Activated T-helper 1 cell treated with Interleukin-2 at 50 U/mL for 16 hours (primary cell): ENCODE data around the gene FILIP1.

Experiments used
- DNase-seq: peaks from one replicate; pipeline ENCODE4 v3.0.0-alpha.2; 2020; ENCODE audit warnings: low read depth

FILIP1 gene

DNA sequence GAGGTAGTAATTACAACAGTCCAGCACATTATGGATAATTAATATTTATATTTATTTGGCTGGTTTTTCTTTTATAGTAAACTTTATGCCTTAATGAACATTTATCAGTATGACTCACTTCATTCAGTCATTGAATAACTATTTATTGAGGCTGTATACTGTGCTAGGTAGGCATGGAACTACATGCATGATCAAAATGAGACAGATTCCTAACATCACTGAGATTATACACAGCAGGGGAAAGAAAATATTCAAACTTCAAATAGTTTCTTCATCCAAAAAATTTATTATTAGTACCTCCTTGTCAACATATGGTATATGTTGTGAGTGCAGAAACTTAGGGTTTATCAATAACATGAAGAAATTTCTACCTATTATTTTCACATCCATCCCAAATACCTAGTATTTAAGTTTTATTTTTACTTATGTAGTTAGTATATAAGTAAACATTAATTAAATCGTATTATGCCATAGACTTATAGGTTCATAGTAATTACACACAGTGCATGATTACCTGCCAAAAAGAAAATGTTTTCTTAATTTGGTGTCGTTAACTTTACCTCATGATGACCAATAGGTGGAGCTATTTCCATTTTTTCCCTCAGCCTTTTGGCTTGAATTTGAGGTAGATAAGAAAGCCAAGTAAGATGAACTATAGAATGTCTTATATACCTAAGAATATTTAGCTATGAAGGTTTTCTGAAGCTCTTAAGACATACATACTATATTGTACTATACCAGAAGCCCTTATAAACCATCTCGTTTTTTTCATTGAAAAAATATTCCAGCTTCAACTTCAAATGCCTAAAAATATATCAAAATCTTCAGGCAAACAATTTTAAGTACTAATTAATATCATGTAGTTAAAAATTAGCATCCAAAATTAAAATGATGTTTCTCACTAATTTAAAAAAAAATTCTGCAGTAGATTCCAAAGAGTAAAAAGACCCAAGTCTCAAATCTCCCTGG lies 196.5 kb downstream of the FILIP1 start:
- no peak for DNase-seq

DNA sequence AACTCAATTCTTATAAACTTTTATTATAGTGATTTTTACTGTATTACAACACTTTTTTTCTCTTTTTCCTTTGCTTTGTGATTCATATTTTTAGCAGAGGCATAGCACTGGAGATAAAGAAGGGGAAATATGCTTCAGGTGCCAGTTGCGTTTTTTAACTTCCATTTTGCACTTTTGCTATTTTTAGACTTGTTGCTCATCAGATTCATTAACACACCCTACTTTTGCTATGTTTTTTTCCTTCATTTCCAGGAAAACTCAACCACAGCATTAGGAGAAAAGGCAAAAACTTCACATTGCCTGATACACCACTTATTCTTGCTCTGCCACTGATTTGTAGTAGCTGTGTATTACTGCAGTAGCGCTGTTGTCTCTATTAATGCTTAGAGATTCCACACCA lies 201.0 kb downstream of the FILIP1 start:
- no peak for DNase-seq

- DNase-seq = no peak
These were observed 201.9 kb downstream of the FILIP1 start for GRCh38 chr6:75291744-75292143.

- DNase-seq = no peak
These were observed 202.3 kb downstream of the FILIP1 start for GRCh38 chr6:75291331-75291730.

- no peak for DNase-seq
These were observed 203.3 kb downstream of the FILIP1 start for GRCh38 chr6:75290136-75290945.

- DNase-seq = no peak
These were observed 205.6 kb downstream of the FILIP1 start for GRCh38 chr6:75288023-75288422.

- DNase-seq = no peak
These were observed 206.2 kb downstream of the FILIP1 start for GRCh38 chr6:75287424-75287823.

DNA sequence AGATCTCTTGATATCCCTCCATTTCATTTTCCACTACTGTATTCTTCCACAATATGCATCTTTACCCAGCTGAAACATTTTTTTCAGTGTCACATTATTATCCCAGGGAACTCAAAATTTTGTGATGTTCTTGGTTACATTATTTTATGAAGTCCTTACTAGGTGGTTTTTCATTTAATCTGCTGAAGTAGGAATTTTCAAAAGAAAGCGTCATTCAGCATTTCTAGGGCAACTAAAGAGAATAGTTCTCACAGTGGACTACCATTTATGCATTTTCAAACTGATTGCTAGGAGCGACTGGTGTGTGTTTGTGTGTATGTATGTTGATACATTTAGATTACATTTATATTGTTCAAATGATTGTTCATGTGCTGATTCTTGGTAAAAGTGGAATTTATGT lies 206.6 kb downstream of the FILIP1 start:
- no peak for DNase-seq

GRCh38 chr6:75285283-75285639 lies 208.3 kb downstream of the FILIP1 start:
- no peak for DNase-seq

- peak; percentile 94 for DNase-seq
These were observed 208.8 kb downstream of the FILIP1 start, which contains the start of gene TMEM30A for GRCh38 chr6:75284632-75285282. Gene TMEM30A, minus strand, starts transcription at chr6:75284792. Its CDS starts 154 bp downstream, at chr6:75284638.

DNA sequence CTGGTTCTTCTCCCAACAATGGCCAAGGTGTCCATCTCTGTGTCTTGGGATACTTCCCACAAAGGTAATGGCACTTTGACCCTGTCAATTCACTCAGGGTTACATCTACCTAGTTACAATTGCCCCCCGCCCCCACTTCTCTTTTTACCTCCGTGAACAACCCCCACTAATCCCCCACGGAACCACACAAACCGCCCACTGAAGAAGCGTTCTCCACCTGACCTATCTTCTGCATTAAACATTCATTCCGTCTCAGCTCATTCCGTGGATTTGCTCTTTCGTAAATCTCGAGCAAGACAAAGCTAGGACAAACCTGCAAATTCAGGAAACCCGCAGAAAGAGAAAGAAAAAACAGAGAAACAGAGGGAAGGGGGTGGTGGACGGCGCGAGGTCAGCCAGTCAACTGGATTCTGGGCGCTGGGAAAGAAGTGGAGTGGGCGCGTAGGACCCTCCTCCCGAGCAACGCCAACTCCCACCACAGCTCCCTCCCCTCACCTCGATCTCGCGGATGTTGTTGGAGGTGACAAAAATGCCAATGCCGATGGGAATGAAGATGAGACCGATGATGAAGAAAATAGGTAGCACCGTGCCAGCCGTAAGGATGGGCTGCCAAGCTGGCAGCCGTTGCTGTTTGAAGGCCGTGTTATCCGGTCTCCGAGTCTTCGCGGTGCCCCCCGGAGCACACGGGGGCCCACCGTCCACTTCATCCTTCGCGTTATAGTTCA lies 209.5 kb downstream of the FILIP1 start:
- peak; percentile 2 for DNase-seq

DNA sequence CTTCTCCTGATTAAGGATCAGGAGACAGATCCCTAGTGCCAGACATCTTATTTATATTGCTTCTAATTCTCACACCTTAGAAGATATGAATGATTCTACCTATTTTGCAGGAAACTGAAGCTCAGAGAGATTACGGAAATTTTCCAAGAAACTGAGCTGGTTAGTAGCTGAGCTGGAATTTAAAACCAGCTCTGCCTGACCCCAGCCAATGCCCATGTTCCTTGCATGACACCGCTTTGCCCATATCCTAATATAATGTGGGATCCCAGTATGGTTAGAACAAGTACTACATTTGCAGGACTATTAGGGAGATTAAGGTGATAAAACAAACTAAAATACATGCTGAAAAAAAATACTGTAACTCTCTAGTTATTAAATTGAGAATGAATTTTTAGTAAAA lies 210.9 kb downstream of the FILIP1 start:
- no peak for DNase-seq

DNA sequence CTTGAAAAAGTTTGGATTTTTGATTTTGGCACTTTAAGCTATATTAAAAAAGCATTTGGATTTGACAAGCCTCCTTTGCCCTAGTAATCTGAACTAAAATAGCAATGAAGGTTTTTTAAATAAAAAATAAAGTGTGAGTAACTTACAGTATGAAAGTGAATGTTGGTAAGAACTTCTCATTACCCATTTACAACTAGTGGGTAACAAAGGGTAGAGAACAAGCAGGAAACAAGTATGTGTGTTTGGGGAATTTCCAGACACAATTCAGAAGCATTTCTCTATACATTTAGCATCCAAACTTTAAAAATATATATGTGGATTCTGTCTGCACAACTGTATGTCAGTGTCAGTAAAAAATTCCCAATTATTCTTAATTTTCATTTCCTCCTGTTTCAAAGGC lies 211.9 kb downstream of the FILIP1 start:
- no peak for DNase-seq

GRCh38 chr6:75280131-75280855 lies 213.3 kb downstream of the FILIP1 start:
- DNase-seq = no peak

- no peak for DNase-seq
These were observed 214.2 kb downstream of the FILIP1 start for GRCh38 chr6:75279418-75279817.

GRCh38 chr6:75278474-75279077 lies 215.0 kb downstream of the FILIP1 start:
- no peak for DNase-seq

- no peak for DNase-seq
These were observed 218.5 kb downstream of the FILIP1 start for GRCh38 chr6:75275067-75275466.

DNA sequence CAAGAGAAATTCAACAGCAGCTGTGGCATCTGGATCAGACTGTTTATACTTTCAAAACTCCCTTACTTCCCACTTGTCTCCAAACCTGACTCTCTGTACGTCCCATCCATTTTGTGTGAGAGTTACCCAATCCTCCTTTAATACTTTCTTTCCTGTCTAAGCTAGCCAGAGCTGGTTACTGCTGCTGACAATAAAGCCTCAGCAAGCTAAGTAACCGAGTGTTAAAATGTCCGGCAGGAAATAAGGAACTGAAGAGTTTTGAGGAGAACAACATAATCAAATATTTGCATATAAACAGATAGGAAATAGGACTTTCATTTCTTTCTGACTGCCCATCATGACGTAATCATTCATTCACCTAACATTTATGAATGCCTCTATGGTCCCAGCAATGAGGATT lies 220.6 kb downstream of the FILIP1 start:
- no peak for DNase-seq

- no peak for DNase-seq
These were observed 221.3 kb downstream of the FILIP1 start for GRCh38 chr6:75272145-75272840.

GRCh38 chr6:75268988-75269354 lies 224.6 kb downstream of the FILIP1 start:
- no peak for DNase-seq
